Cardiac muscle cell (in vitro differentiated cells and primary cell): ENCODE measurements around the gene OAS3. TPM values are rescaled to one million over a fixed set of nuclear protein-coding genes. Genes with fewer than 3 reads are reported as not detected.

ENCODE experiments used
- DNase-seq, 2 donors: peaks; one replicate each; pipeline versions ENCODE4 v3.0.0 to v3.0.0-alpha.2; 2010 to 2017; ENCODE audit warnings: low read depth in 1 of 2, low spot score in 1 of 2
- H3K27ac ChIP-seq: fragments of 200-600 bp; sonication (generic); 2 replicates; pipeline ENCODE4 v1.5.1; 2016
- H3K27me3 ChIP-seq: fragments of 200-600 bp; sonication (generic); 2 replicates; pipeline ENCODE4 v1.6.0; 2016; ENCODE audit warnings: control low read depth
- H3K36me3 ChIP-seq: fragments of 200-600 bp; sonication (generic); 2 replicates; pipeline ENCODE4 v1.5.1; 2016; ENCODE audit warnings: control low read depth
- H3K4me1 ChIP-seq: fragments of 200-600 bp; sonication (generic); 2 replicates; pipeline ENCODE4 v1.8.1; 2017; ENCODE audit warnings: low read depth, mild to moderate bottlenecking, mixed run types
- H3K4me3 ChIP-seq: fragments of 200-600 bp; sonication (generic); 2 replicates; pipeline ENCODE4 v1.5.1; 2016; ENCODE audit warnings: mild to moderate bottlenecking
- H3K9me3 ChIP-seq: fragments of 200-600 bp; sonication (generic); 2 replicates; pipeline ENCODE4 v1.5.1; 2017; ENCODE audit warnings: low read depth, mild to moderate bottlenecking, control low read depth
- CTCF ChIP-seq: IDR thresholded peaks from 2 replicates; pipeline ENCODE4 v1.5.1; 2012; ENCODE audit warnings: low read depth, mild to moderate bottlenecking, low read length
- polyA plus RNA-seq: library from polyadenylated mRNA; unstranded; fragments of >200 nt; fragmentation: Nextera tagmentation; extraction: Ambion mirVana; gene quantifications from 2 replicates; pipeline ENCODE4 v1.2.1, GENCODE V29; 2016
- total RNA-seq: library from RNA; depleted of rRNA; stranded (reverse); fragments of >200 nt; gene quantifications from 2 replicates; pipeline ENCODE4 v1.2.3, GENCODE V29; 2016

OAS3 gene
- total and polyA plus RNA-seq, 2 experiments from 2014 or later: 0.36 TPM; not detected in 1

- no peak for DNase-seq
- no peak overlapping the region for H3K27ac ChIP-seq
- H3K4me3 ChIP-seq: no peak overlapping the region
- no peaks in the 10 kb centered on the region for H3K4me1 ChIP-seq
- peaks cover 7% of the 10 kb centered on the region for H3K27me3 ChIP-seq
- no peaks in the 10 kb centered on the region for H3K9me3 ChIP-seq
- no peaks in the 10 kb centered on the region for H3K36me3 ChIP-seq
- no peak for TF ChIP-seq CTCF
These were observed 64.4 kb downstream of the OAS3 start for GRCh38 chr12:113002676-113003075.

GRCh38 chr12:113003636-113004035, 65.4 kb downstream of the OAS3 start:
- no peak for DNase-seq
- H3K36me3 ChIP-seq: no peaks in the 10 kb centered on the region
- no peaks in the 10 kb centered on the region for H3K4me1 ChIP-seq
- no peak overlapping the region for H3K27ac ChIP-seq
- H3K27me3 ChIP-seq: peaks cover 14% of the 10 kb centered on the region
- H3K4me3 ChIP-seq: no peak overlapping the region
- TF ChIP-seq CTCF: no peak
- H3K9me3 ChIP-seq: no peaks in the 10 kb centered on the region

- Histone ChIP-seq H3K4me1 (no peaks in the 10 kb centered on the region), H3K36me3 (no peaks in the 10 kb centered on the region), H3K27me3 (peaks cover 14% of the 10 kb centered on the region), H3K4me3 (no peak overlapping the region), H3K9me3 (no peaks in the 10 kb centered on the region), H3K27ac (no peak overlapping the region)
- TF ChIP-seq CTCF: peak; percentile 35
- DNase-seq: peak; percentile 9 to 13
These were observed 67.5 kb downstream of the OAS3 start for GRCh38 chr12:113005762-113006161.

GRCh38 chr12:113006206-113006605, 67.9 kb downstream of the OAS3 start:
- Histone ChIP-seq H3K4me3 (no peak overlapping the region), H3K36me3 (no peaks in the 10 kb centered on the region), H3K9me3 (no peaks in the 10 kb centered on the region), H3K27me3 (peaks cover 14% of the 10 kb centered on the region), H3K4me1 (no peaks in the 10 kb centered on the region), H3K27ac (no peak overlapping the region)
- DNase-seq: no peak
- no peak for TF ChIP-seq CTCF

- no peak overlapping the region for H3K27ac ChIP-seq
- no peak for TF ChIP-seq CTCF
- H3K36me3 ChIP-seq: no peaks in the 10 kb centered on the region
- no peak overlapping the region for H3K4me3 ChIP-seq
- no peaks in the 10 kb centered on the region for H3K4me1 ChIP-seq
- H3K27me3 ChIP-seq: peaks cover 14% of the 10 kb centered on the region
- no peak for DNase-seq
- no peaks in the 10 kb centered on the region for H3K9me3 ChIP-seq
These were observed 68.4 kb downstream of the OAS3 start for GRCh38 chr12:113006641-113007040.

- peaks cover 14% of the 10 kb centered on the region for H3K27me3 ChIP-seq
- no peaks in the 10 kb centered on the region for H3K9me3 ChIP-seq
- TF ChIP-seq CTCF: no peak
- H3K4me1 ChIP-seq: no peaks in the 10 kb centered on the region
- H3K36me3 ChIP-seq: no peaks in the 10 kb centered on the region
- H3K4me3 ChIP-seq: no peak overlapping the region
- H3K27ac ChIP-seq: no peak overlapping the region
- DNase-seq: peak in 1 of 2 donors; percentile 48
These were observed 68.9 kb downstream of the OAS3 start for GRCh38 chr12:113007166-113007565.
